HG02798 (cell line): Measurements from ENCODE around the gene CDT1.
A peak's percentile ranks its signal among the peaks of the same experiment; 100 is the strongest.
"Not testable (repeated sequence)": the region's sequence is repeated elsewhere in the genome, so short reads cannot be mapped to it uniquely, and the experiment has no call there.

Experiments used
- ATAC-seq: cut with Tn5 transposase; IDR thresholded peaks from one replicate; pipeline ENCODE4 v1.9.1; 2021; ENCODE audit warnings: mild to moderate bottlenecking; ENCODE audit not compliant: unreplicated experiment, poor library complexity

CDT1 gene

GRCh38 chr16:88782454-88783390 lies 20.9 kb upstream of the CDT1 start:
- ATAC-seq = no peak

DNA sequence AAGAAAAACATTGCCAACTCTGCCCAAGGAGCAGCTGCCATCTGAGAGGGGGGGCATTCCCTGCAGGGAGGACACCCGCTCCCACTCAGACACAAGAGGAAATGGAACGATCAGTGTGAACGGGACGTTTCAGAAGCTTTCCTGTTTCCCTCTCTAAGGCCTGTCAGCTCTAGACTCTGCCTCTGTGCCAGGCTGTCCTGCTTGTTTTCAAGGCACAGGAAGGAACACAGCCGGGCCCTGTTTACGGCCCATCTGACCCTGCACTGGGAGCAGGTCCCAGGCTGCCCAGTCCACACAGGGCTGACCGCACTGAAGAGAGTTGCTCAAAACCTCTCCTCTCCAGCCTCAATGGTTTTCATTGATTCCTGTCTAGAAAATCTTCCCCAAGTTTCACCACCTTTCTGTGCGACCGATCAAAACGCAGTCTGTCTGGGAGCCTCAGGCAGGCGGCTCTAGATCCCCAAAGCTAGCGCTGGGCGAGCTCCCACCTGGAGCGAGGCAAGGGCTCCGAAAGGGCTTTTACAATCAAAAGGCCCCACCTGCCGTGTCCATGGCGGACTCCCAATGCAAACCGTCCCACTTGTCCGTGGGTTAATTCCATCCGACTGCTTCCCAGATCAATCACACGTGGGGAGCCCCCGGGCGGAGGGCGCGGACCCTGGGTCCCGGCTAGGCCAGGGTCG lies 20.1 kb upstream of the CDT1 start:
- no peak for ATAC-seq

DNA sequence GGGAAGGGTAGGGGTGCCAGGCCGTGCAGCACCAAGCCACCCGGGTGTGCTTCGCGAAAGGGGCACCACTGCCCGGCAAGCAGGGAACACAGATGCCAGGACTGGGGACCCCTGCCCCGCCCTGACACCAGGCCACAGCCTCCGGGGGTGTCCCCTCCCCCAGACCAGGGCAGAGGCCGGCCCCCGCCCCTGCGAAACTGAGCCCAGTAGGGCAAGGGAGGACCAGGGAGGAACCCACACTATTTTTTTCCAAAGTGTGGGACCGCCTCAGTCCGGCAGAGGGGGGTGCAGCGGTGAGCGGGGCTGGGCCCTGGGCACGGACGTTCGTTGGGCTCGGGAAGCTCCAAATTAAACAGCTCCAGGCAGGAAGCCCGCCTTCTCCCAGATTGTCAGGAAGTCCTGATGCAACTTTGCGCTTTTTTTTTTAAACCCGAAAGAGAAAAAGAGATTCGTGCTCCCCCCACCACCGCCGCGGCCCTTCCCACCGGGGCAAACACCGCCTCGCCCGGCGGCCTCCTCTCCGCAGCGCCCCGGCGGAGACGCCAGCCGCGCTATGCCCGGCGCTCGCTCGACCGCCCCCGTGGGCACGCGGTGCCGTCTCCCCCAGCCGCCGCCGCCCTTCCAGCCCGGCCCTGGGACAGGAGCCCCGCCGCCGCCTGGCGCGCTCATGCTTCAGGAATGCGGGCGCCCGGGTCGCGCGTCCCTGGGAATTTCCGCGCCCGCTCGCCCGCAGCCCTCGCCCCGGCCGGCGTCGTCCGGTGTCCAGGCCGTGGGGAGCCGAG lies 19.3 kb upstream of the CDT1 start:
- peak; percentile 4 for ATAC-seq

DNA sequence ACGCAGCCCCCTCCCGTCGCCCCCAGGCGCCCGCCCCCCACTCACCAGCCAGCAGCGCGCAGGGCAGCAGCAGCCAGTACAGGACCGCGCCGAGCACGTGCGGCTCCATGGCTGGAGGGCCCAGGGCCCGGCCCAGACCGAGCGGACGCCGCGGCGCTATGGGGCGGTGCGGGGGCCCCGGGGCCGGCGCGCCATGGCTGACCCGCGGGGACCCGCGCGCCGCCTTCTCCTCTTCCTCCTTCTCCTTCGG lies 18.8 kb upstream of the CDT1 start:
- ATAC-seq = peak; percentile 26

- ATAC-seq = peak; percentile 32
Measured at GRCh38 chr16:88785106-88785924, 18.3 kb upstream of the CDT1 start, which contains the start of gene PIEZO1. Gene PIEZO1, minus strand, starts transcription at chr16:88785220. Its CDS starts 256 bp downstream, at chr16:88784964.

DNA sequence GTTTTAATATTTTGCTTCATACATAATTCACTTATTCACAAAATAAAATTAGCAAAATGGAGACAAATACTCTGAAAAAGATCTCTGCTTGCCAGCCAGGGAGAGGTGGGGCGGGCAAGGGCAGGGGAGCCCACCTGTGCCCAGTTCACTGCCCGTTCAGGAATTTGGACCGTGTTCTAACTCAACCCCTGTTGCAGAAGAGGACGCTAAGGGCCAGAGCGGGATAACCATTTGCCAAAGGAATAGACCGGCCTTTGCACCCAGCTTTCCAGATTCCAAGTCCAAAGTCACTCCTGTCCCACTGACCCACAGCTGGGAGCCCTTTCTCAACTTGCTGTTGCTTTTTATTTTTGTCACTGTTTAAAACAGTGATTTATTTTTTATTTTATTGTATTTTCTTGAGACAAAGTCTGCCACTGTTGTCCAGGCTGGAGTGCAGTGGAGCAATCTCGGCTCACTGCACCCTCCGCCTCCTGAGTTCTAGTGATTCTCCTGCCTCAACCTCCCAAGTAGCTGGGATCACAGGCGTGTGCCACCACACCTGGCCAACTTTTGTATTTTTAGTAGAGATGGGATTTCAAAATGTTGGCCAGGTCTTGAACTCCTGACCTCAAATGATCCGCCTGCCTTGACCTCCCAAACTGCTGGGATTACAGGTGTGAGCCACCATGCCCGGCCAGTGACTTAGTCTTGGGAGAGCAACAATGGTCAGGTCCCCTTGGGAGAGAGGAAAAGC lies 15.8 kb upstream of the CDT1 start:
- ATAC-seq = no peak

- not testable (repeated sequence) for ATAC-seq
Measured at GRCh38 chr16:88788749-88789148, 14.8 kb upstream of the CDT1 start.

- ATAC-seq = no peak
Measured at GRCh38 chr16:88789594-88789993, 14.0 kb upstream of the CDT1 start.

DNA sequence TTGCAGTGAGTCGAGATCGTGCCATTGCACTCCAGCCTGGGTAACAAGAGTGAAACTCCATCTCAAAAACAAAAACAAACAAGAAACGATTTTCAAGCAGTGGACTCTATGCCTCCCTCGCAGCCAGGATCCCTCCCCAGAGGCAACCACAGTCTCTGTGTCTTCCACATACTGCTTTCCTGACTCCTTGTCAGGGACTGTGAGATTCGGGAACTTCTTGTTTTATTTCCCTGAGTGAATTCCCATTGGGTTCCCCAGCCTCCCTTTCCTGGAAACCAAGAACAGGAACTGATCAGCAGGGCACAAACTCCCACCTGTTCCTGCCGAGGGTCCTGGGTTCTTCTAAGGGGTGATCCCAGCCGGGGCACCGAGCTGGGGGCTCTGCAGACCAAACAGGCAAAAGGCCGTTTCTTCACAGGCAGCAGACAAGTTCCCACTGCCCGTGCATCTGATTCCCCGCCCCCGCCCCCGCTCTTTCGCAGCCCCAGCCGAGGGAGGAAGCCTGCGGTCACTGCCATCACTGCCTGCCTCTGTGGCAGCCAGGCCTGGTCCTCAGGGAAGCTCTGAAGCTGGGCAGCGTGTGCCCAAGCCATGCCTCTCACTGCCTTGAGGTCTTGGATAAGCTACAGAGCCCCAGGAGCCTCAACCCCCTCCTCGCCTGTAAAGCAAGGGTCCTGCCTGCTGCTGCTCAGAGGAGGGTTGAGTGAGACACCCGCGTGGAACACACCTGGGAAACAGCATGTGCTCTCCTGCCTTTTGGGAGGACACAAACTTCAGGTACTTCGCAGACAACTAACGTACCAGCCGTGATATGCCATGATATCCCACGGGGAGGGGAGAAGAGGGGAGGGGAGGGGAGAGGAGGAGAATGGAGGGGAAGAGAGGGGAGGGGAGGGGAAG lies 13.0 kb upstream of the CDT1 start:
- no peak for ATAC-seq

DNA sequence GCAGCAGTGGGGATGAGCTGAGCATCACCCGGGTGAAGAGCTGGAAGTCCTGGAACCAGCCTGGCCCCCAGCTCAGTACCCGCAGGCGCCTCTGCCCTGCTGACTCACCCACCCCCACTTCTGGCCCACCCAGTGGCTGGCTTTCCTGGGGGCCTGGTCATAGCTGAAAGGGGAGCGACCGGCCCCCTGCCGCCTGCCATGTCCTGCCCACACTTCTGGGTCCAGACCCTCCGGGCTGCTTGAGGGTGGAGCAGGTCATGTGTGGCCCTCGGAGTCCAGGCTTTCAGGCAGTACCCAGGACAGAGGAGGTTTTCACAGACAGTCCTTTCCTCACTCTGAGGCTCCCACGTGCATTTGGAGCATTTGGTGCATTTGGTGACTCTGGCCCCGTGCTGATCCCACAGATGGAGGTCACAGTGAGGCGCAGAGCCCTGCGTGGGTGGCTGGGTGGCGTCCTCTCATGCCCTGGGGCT lies 11.5 kb upstream of the CDT1 start:
- no peak for ATAC-seq

DNA sequence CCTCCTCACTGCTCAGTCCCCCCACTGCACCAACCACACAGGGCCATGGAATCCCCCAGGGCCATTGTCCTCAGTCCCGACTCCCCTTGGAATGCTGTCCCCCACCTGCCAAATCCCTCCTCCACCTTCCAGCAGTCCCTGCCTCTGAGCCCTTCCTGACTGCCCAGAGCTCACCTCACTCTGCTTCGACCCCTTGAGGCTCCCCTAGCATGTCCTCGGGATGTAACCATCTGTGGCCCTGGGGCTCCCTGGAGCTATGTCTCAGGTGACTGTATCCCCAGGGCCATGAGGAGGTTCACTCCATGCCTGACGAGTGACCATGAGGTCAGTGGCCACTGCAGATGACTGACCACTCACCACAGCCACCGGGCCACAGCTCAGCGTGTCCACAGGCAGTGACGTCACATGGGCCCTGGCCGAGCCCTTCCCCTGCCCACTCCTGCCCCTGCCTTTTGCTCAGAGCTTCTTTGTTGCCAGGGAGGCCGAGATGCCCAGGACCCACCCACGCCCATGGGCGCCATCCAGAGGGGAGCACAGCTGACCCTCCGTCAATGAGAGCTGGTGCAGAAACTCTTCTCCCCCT lies 10.8 kb upstream of the CDT1 start:
- no peak for ATAC-seq

GRCh38 chr16:88793251-88793954 lies 10.2 kb upstream of the CDT1 start:
- ATAC-seq = no peak

DNA sequence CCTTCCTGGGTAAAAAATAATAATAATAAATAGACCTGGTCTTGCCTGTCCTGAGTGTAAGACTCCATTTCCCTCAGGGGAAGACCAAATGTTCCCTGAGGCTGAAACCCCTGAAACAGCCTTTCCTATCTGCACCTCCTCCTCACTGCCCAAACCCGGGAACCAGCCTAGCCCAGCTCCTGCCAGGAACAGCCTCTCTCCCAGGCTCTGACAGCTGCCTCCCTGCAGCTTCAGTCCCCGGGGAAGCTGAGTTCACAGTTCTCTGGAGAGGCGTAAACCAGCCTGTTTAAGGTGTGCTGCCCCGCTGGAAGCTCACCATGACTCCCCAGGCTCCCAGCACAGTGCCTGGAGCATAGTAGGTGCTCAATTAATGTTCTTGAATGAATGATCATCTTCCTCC lies 7.3 kb upstream of the CDT1 start:
- no peak for ATAC-seq

- no peak for ATAC-seq
Measured at GRCh38 chr16:88798073-88798472, 5.5 kb upstream of the CDT1 start.

DNA sequence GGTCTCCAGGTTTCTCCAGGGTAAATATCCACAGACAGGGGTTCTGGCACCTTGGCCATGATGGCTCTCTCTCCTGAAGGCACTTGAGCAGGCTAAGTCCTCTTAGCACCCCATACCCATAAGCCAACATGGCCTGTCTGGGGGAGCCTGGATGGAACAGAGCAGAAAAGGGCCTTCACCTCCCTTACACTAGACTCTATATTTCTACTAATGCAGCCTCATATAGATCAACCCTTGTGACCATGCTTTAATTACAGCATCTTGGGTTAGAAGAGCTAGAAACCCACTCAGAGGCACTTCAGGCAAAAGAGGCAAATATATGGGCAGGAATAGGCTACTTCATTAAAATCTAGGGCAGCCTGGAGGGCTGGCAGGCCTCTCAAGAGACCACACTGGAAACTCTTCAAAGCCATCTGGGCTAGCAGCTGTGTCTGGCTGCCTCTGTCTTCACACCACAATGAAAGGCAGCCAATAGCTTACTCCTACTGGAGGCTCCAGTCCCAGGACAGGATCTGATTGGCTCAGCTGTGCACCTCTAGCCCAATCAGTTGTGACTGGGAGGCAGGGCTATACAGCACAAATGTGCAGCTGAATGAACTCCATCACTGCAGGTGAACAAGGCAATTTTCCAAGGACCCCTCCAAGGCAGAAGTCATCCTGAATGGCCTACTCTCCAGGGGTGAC lies 4.7 kb upstream of the CDT1 start:
- ATAC-seq = no peak

DNA sequence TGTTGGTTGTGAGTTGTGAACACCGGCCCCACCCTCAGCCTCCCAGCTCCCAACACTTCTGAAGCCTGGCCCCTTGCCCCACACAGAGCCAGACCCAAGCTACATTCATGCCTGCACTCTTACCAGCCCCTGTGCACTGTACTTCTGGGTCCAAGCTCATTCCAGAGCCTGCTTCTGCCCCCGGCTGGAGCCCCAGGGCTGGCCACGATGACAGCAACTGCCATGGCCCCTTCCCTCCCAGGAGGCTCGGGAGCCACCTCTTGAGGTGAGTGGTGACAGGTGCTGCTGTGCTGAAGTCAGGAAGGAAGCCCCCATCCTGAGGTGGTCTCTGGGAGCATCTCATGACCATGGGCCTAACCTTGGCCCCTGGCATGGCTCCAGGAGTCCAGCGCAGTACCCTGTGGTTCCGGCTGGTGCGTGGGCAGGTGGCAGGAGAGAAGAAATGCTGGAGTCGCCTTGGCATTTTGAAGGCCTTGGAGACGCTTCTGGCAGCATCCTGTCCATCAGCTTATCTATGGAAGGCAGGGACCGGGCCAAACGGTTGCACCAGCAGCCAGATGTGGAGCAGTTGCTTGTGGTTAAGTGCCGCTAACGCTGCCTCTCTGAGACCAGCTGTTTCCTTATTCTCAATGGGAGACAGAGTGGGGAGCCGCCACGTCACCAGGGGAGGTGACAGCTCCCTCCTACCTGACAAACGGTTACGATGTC lies 3.9 kb upstream of the CDT1 start:
- ATAC-seq = no peak
